H9 (cell line): ENCODE measurements around the gene MUCL3. TPM values are rescaled to one million over a fixed set of nuclear protein-coding genes. Genes with fewer than 3 reads are reported as not detected.
"Not testable (repeated sequence)": the region's sequence is repeated elsewhere in the genome, so short reads cannot be mapped to it uniquely, and the experiment has no call there.

Experiments used
- DNase-seq: peaks from one replicate; pipeline ENCODE4 v3.0.0-alpha.2; 2017
- H2AFZ ChIP-seq: one replicate; pipeline ENCODE4 v1.6.1; 2013; ENCODE audit warnings: mild to moderate bottlenecking, low read length, control low read depth, moderate library complexity
- H2AK5ac ChIP-seq: 2 replicates; pipeline ENCODE4 v1.6.1; 2013; ENCODE audit warnings: low read length, control low read depth, mixed read lengths; ENCODE audit not compliant: insufficient read length
- H2BK120ac ChIP-seq: one replicate; pipeline ENCODE4 v1.6.1; 2013; ENCODE audit warnings: low read depth, mild to moderate bottlenecking, low read length, control low read depth, inconsistent platforms; ENCODE audit not compliant: poor library complexity, severe bottlenecking
- H2BK12ac ChIP-seq: 2 replicates; pipeline ENCODE4 v1.6.1; 2013; ENCODE audit warnings: low read length, control low read depth, mixed read lengths, low read depth; ENCODE audit not compliant: insufficient read length
- H2BK15ac ChIP-seq: 2 replicates; pipeline ENCODE4 v1.6.1; 2013; ENCODE audit warnings: low read depth, low read length, control low read depth
- H2BK20ac ChIP-seq: one replicate; pipeline ENCODE4 v1.6.1; 2013; ENCODE audit warnings: low read depth, mild to moderate bottlenecking, low read length, control low read depth, inconsistent platforms; ENCODE audit not compliant: poor library complexity, severe bottlenecking
- H2BK5ac ChIP-seq: 2 replicates; pipeline ENCODE4 v1.6.1; 2013; ENCODE audit warnings: low read length, control low read depth, mixed read lengths; ENCODE audit not compliant: insufficient read length
- H3K14ac ChIP-seq: 2 replicates; pipeline ENCODE4 v1.6.1; 2013; ENCODE audit warnings: low read length, control low read depth; ENCODE audit not compliant: insufficient read depth
- H3K18ac ChIP-seq: 2 replicates; pipeline ENCODE4 v1.6.1; 2013; ENCODE audit warnings: low read depth, mild to moderate bottlenecking, mixed read lengths, low read length, control low read depth; ENCODE audit not compliant: insufficient read length
- H3K23ac ChIP-seq: 2 replicates; pipeline ENCODE4 v1.6.1; 2013; ENCODE audit warnings: low read length, control low read depth, mixed read lengths, low read depth; ENCODE audit not compliant: insufficient read length
- H3K23me2 ChIP-seq: 2 replicates; pipeline ENCODE4 v1.6.1; 2013; ENCODE audit warnings: low read depth, mild to moderate bottlenecking, mixed read lengths, low read length, control low read depth; ENCODE audit not compliant: insufficient read length, poor library complexity, severe bottlenecking
- H3K27ac ChIP-seq: 2 replicates; pipeline ENCODE4 v1.5.1; 2013; ENCODE audit warnings: low read length, control low read depth, mixed read lengths, low read depth; ENCODE audit not compliant: insufficient read length
- H3K27me3 ChIP-seq: 2 replicates; pipeline ENCODE4 v1.6.1; 2013; ENCODE audit warnings: low read length, control low read depth, inconsistent platforms; ENCODE audit not compliant: insufficient read depth
- H3K4ac ChIP-seq: 2 replicates; pipeline ENCODE4 v1.6.1; 2013; ENCODE audit warnings: low read depth, mild to moderate bottlenecking, control low read depth, inconsistent platforms, low read length, moderate library complexity
- H3K4me1 ChIP-seq: 2 replicates; pipeline ENCODE4 v1.6.1; 2013; ENCODE audit warnings: low read length, control low read depth, inconsistent platforms; ENCODE audit not compliant: insufficient read depth
- H3K4me2 ChIP-seq: 2 replicates; pipeline ENCODE4 v1.6.1; 2013; ENCODE audit warnings: low read length, control low read depth, mixed read lengths; ENCODE audit not compliant: insufficient read length, insufficient read depth
- H3K56ac ChIP-seq: 2 replicates; pipeline ENCODE4 v1.6.1; 2013; ENCODE audit warnings: low read depth, mild to moderate bottlenecking, mixed read lengths, low read length, control low read depth; ENCODE audit not compliant: insufficient read length
- H3K79me1 ChIP-seq: 2 replicates; pipeline ENCODE4 v1.6.1; 2013; ENCODE audit warnings: low read depth, mild to moderate bottlenecking, moderate library complexity, low read length, control low read depth, inconsistent platforms; ENCODE audit not compliant: insufficient read depth, poor library complexity, severe bottlenecking
- H3K79me2 ChIP-seq: 2 replicates; pipeline ENCODE4 v1.6.1; 2013; ENCODE audit warnings: low read length, control low read depth, inconsistent platforms; ENCODE audit not compliant: insufficient read depth
- H3K9ac ChIP-seq: 2 replicates; pipeline ENCODE4 v1.6.1; 2013; ENCODE audit warnings: low read length, control low read depth, mixed read lengths; ENCODE audit not compliant: insufficient read length; ENCODE audit errors: extremely low read depth
- H3K9me3 ChIP-seq: one replicate; pipeline ENCODE4 v1.6.1; 2013; ENCODE audit warnings: low read depth, low read length, inconsistent platforms; ENCODE audit not compliant: control insufficient read depth
- H3T11ph ChIP-seq: one replicate; pipeline ENCODE4 v1.6.1; 2013; ENCODE audit warnings: mild to moderate bottlenecking, low read length, control low read depth, inconsistent platforms
- H4K20me1 ChIP-seq: one replicate; pipeline ENCODE4 v1.6.1; 2013; ENCODE audit not compliant: control insufficient read depth, insufficient read length, insufficient read depth
- H4K5ac ChIP-seq: 2 replicates; pipeline ENCODE4 v1.6.1; 2013; ENCODE audit warnings: low read depth, mild to moderate bottlenecking, mixed read lengths, low read length, control low read depth; ENCODE audit not compliant: insufficient read length
- H4K8ac ChIP-seq: replicated peaks from 2 replicates; pipeline ENCODE4 v1.6.1; 2013; ENCODE audit warnings: low read length, control low read depth, mixed read lengths, low read depth; ENCODE audit not compliant: insufficient read length
- H4K91ac ChIP-seq: 2 replicates; pipeline ENCODE4 v1.6.1; 2013; ENCODE audit warnings: low read depth, mild to moderate bottlenecking, moderate library complexity, mixed read lengths, low read length, control low read depth; ENCODE audit not compliant: insufficient read length
- H3K27ac Mint-ChIP-seq, 3 experiments: 2 replicates in 2 of 3; 3 replicates in 1 of 3; pipeline ENCODE4 v1.8.0; 2020 to 2021; ENCODE audit warnings: mixed read lengths in 3 of 3, mild to moderate bottlenecking in 1 of 3, moderate library complexity in 1 of 3
- H3K27me3 Mint-ChIP-seq: 2 replicates; pipeline ENCODE4 v1.8.0; 2021; ENCODE audit warnings: low read depth, mild to moderate bottlenecking, moderate library complexity, mixed read lengths
- H3K36me3 Mint-ChIP-seq, 3 experiments: 2 replicates in 2 of 3; 3 replicates in 1 of 3; pipeline ENCODE4 v1.8.0; 2020 to 2021; ENCODE audit warnings: low read depth in 3 of 3, mixed read lengths in 3 of 3; ENCODE audit not compliant: insufficient read depth in 1 of 3
- H3K4me1 Mint-ChIP-seq, 2 experiments: 2 replicates each; pipeline ENCODE4 v1.8.0; 2020; ENCODE audit warnings: mixed read lengths in 2 of 2
- H3K4me3 Mint-ChIP-seq, 2 experiments: 2 replicates in 1 of 2; 3 replicates in 1 of 2; pipeline ENCODE4 v1.8.0; 2020 to 2021; ENCODE audit warnings: mild to moderate bottlenecking in 2 of 2, mixed read lengths in 2 of 2, moderate library complexity in 1 of 2
- H3K9me3 Mint-ChIP-seq, 2 experiments: 2 replicates in 1 of 2; 3 replicates in 1 of 2; pipeline ENCODE4 v1.8.0; 2020; ENCODE audit warnings: mild to moderate bottlenecking in 2 of 2, mixed read lengths in 2 of 2, moderate library complexity in 1 of 2
- CTCF ChIP-seq: fragments of 200-600 bp; sonication (generic); conservative IDR thresholded peaks from 3 replicates; pipeline ENCODE4 v1.8.0; 2021; ENCODE audit warnings: antibody characterized with exemption, mild to moderate bottlenecking
- WGBS: extraction: QIAGEN DNeasy Blood & Tissue Kit; methylation state at CpG from one replicate; pipeline ENCODE4 v1.1.7; 2013; ENCODE audit warnings: missing lambda C conversion rate, low lambda C conversion rate, mixed read lengths; ENCODE audit not compliant: insufficient read length; ENCODE audit errors: extremely low coverage; 5-methylcytosine and 5-hydroxymethylcytosine counted together
- total RNA-seq: library from RNA; stranded (reverse); gene quantifications from 2 replicates; pipeline ENCODE4 v1.2.1, GENCODE V29; 2021

Gene MUCL3
- total RNA-seq, 1 experiment from 2014 or later = 0.15 TPM

GRCh38 chr6:30908700-30909099 lies 32.1 kb upstream of the MUCL3 start:
- Histone ChIP-seq H3K79me2 (peaks cover 2% of the 10 kb centered on the region; the same call in 1 of the 2 replicates), H2AFZ (no peak overlapping the region), H4K91ac (no peak overlapping the region), H4K20me1 (no peaks in the 10 kb centered on the region), H3K23ac (no peak overlapping the region), H3K79me1 (no peaks in the 10 kb centered on the region), H2AK5ac (no peak overlapping the region), H2BK12ac (no peak overlapping the region), H4K8ac (no peak overlapping the region), H3K4me1 (peaks cover 4% of the 10 kb centered on the region; the same call in 1 of the 2 replicates), H3K4ac (no peak overlapping the region), H3T11ph (no peak overlapping the region), H2BK5ac (no peak overlapping the region), H2BK20ac (no peak overlapping the region), H3K27ac (no peak overlapping the region), H3K9me3 (no peaks in the 10 kb centered on the region), H3K27me3 (no peaks in the 10 kb centered on the region), H2BK15ac (no peak overlapping the region), H3K23me2 (peaks cover 9% of the 10 kb centered on the region), H4K5ac (no peak overlapping the region), H3K9ac (peak overlapping the region; percentile 95), H3K14ac (no peak overlapping the region), H2BK120ac (no peak overlapping the region), H3K4me2 (peak overlapping the region; percentile 100), H3K18ac (no peak overlapping the region), H3K56ac (no peak overlapping the region)
- DNase-seq = no peak
- H3K36me3 Mint-ChIP-seq = peaks cover 26 to 45% (median 45%) of the 10 kb centered on the region in 3 experiments
- no peak for TF ChIP-seq CTCF
- H3K27ac Mint-ChIP-seq = peak overlapping the region in 1 of 3 experiments; percentile 5; a peak in 1 of 7 replicates
- H3K4me3 Mint-ChIP-seq = peak overlapping the region; percentile 99 to 100
- H3K4me1 Mint-ChIP-seq = peaks cover 22 to 30% of the 10 kb centered on the region in 2 experiments
- WGBS = no CpG with 5 or more reads among the region's 2 CpGs
- no peaks in the 10 kb centered on the region; the same call in 1 of the 2 replicates for H3K27me3 Mint-ChIP-seq
- H3K9me3 Mint-ChIP-seq = no peaks in the 10 kb centered on the region

- H3K4me3 Mint-ChIP-seq = peak overlapping the region in 1 of 2 experiments; percentile 19; a peak in 2 of 5 replicates
- not testable (repeated sequence) for H3T11ph ChIP-seq, H3K27ac Mint-ChIP-seq, H3K18ac ChIP-seq, H2AK5ac ChIP-seq, H3K56ac ChIP-seq, H3K9me3 ChIP-seq, H3K27me3 ChIP-seq, DNase-seq, H2BK12ac ChIP-seq, H3K79me1 ChIP-seq, H2BK20ac ChIP-seq, H2BK5ac ChIP-seq, H3K9ac ChIP-seq, H3K4me2 ChIP-seq, H3K23ac ChIP-seq, H3K9me3 Mint-ChIP-seq, H3K4ac ChIP-seq, H4K20me1 ChIP-seq, H2BK15ac ChIP-seq, H4K8ac ChIP-seq, H2AFZ ChIP-seq, H4K91ac ChIP-seq, H3K4me1 ChIP-seq, H3K27me3 Mint-ChIP-seq, H3K14ac ChIP-seq, H4K5ac ChIP-seq, H3K27ac ChIP-seq, H2BK120ac ChIP-seq, H3K79me2 ChIP-seq
- no CpG with 5 or more reads among the region's 12 CpGs for WGBS
- H3K4me1 Mint-ChIP-seq = peaks cover 32 to 42% of the 10 kb centered on the region in 2 experiments
- peaks cover 26 to 47% (median 45%) of the 10 kb centered on the region in 3 experiments for H3K36me3 Mint-ChIP-seq
- H3K23me2 ChIP-seq = peaks cover 17% of the 10 kb centered on the region
Measured at GRCh38 chr6:30910473-30910872, 30.3 kb upstream of the MUCL3 start.
